Breast epithelium (tissue), 4 donors: ENCODE results near the gene GPR68. TPM values are rescaled to one million over a fixed set of nuclear protein-coding genes. Genes with fewer than 3 reads are reported as not detected.
"Not testable (repeated sequence)": the region's sequence is repeated elsewhere in the genome, so short reads cannot be mapped to it uniquely, and the experiment has no call there.

Source experiments
- DNase-seq, 2 donors: peaks; one replicate each; pipeline ENCODE4 v3.0.0-alpha.2; 2019; ENCODE audit warnings: low spot score in 2 of 2
- H3K27ac ChIP-seq, 2 donors: fragments of 200-600 bp; sonication (generic) in 1 of 2; one replicate each; pipeline ENCODE4 v1.5.1; 2016 to 2019; ENCODE audit warnings: mild to moderate bottlenecking in 1 of 2
- H3K27me3 ChIP-seq, 2 donors: fragments of 200-600 bp; sonication (generic) in 1 of 2; one replicate each; pipeline versions ENCODE4 v1.5.1 to v1.6.0; 2017 to 2019; ENCODE audit warnings: control low read depth in 1 of 2, mild to moderate bottlenecking in 1 of 2
- H3K36me3 ChIP-seq: fragments of 200-600 bp; one replicate; pipeline ENCODE4 v1.5.1; 2019
- H3K4me1 ChIP-seq, 2 donors: fragments of 200-600 bp; sonication (generic); one replicate each; pipeline ENCODE4 v1.5.1; 2016 to 2019; ENCODE audit warnings: control low read depth in 1 of 2
- H3K4me3 ChIP-seq, 3 donors: fragments of 200-600 bp; sonication (generic); 1 replicate in 2 of 3; 2 replicates in 1 of 3; pipeline ENCODE4 v1.5.1; 2016 to 2019; ENCODE audit warnings: mild to moderate bottlenecking in 3 of 3, moderate library complexity in 2 of 3
- H3K9me3 ChIP-seq, 2 donors: fragments of 200-600 bp; sonication (generic) in 1 of 2; one replicate each; pipeline ENCODE4 v1.5.1; 2016 to 2019; ENCODE audit warnings: control low read depth in 1 of 2
- CTCF ChIP-seq, 3 donors: fragments of 450-650 bp; IDR thresholded peaks; one replicate each; pipeline ENCODE4 v1.5.1; 2016 to 2017; ENCODE audit warnings: antibody characterized with exemption in 3 of 3, mild to moderate bottlenecking in 3 of 3, moderate library complexity in 3 of 3
- POLR2A ChIP-seq: fragments of 450-650 bp; IDR thresholded peaks from one replicate; pipeline ENCODE4 v1.6.1; 2016; ENCODE audit warnings: antibody characterized with exemption, mild to moderate bottlenecking, moderate library complexity
- POLR2AphosphoS5 ChIP-seq, 3 donors: sonication (generic); formaldehyde crosslinking; IDR thresholded peaks; one replicate each; pipeline ENCODE4 v1.6.1; 2017; ENCODE audit warnings: antibody characterized with exemption in 3 of 3
- intact Hi-C: fragments of 100-400 bp; cut with DNase I; formaldehyde crosslinking; loops from one replicate; pipeline ENCODE4 v1.15.1; 2023; ENCODE audit warnings: low total_unique reads
- total RNA-seq, 3 donors: library from RNA; depleted of rRNA; stranded (reverse); fragments of >200 nt; gene quantifications; one replicate each; pipeline ENCODE4 v1.1.0, GENCODE V29; 2016

The GPR68 gene
- total RNA-seq, 3 donors from 2014 or later, result 0.32 to 0.66 (median 0.59) TPM

GRCh38 chr14:91185721-91186120 is 58.8 kb downstream of the GPR68 start:
- no peak for TF ChIP-seq POLR2AphosphoS5 (IDR thresholded peaks at IDR 0.05)
- Histone ChIP-seq H3K27ac (no peak overlapping the region), H3K9me3 (no peaks in the 10 kb centered on the region), H3K36me3 (peaks cover 12% of the 10 kb centered on the region), H3K4me1 (no peaks in the 10 kb centered on the region), H3K4me3 (no peak overlapping the region), H3K27me3 (no peaks in the 10 kb centered on the region)
- intact Hi-C loops, result loop anchor here (10.0 kb wide), 1 partner anchor 1721 kb away; no protein-coding TSS in a partner anchor
- DNase-seq, result no peak

- no peaks in the 10 kb centered on the region for H3K4me1 ChIP-seq
- H3K4me3 ChIP-seq, result no peak overlapping the region
- H3K27me3 ChIP-seq, result no peaks in the 10 kb centered on the region
- TF ChIP-seq POLR2A (no peak), CTCF (IDR thresholded peaks at IDR 0.05) (no peak), POLR2AphosphoS5 (IDR thresholded peaks at IDR 0.05) (no peak)
- H3K9me3 ChIP-seq, result no peaks in the 10 kb centered on the region
- intact Hi-C loops, result loop anchor here (1.0 to 10.0 kb wide), 2 partner anchors 21 to 1720 kb away; no protein-coding TSS in a partner anchor
- no peak overlapping the region for H3K27ac ChIP-seq
- H3K36me3 ChIP-seq, result peaks cover 12% of the 10 kb centered on the region
- DNase-seq, result no peak
These were observed 59.9 kb downstream of the GPR68 start for GRCh38 chr14:91184559-91184958.

GRCh38 chr14:91182753-91183152 is 61.8 kb downstream of the GPR68 start:
- H3K36me3 ChIP-seq, H3K27me3 ChIP-seq, H3K27ac ChIP-seq, H3K9me3 ChIP-seq, H3K4me1 ChIP-seq, H3K4me3 ChIP-seq, DNase-seq: not testable (repeated sequence)
- intact Hi-C loops, result loop anchor here (10.0 kb wide), 1 partner anchor 1718 kb away; no protein-coding TSS in a partner anchor

Other genes starting within 250 kb of the GPR68 start
- 10 to 100 TPM in 2 of 3 donors, 1 to 10 TPM in 1; 4.8 to 19.2 (median 11.8) TPM for gene RPS6KA5, start 184.1 kb downstream of the GPR68 start, total RNA-seq
- 10 to 100 TPM; 32.6 to 35.7 (median 34.4) TPM for gene DGLUCY, start 130.6 kb downstream of the GPR68 start, total RNA-seq
- gene CCDC88C, start 173.1 kb upstream of the GPR68 start, total RNA-seq, result 10 to 100 TPM in 2 of 3 donors, 1 to 10 TPM in 1; 5.8 to 25.9 (median 19.3) TPM